LNCAP (cell line): ENCODE data around the gene IER5.

Experiments used
- TF ChIP-seq, protein P1 (sequence below): fragments of 450-650 bp; IDR thresholded peaks from 2 replicates; pipeline ENCODE4 v1.5.1; 2017; ENCODE audit warnings: mild to moderate bottlenecking

IER5 gene

DNA sequence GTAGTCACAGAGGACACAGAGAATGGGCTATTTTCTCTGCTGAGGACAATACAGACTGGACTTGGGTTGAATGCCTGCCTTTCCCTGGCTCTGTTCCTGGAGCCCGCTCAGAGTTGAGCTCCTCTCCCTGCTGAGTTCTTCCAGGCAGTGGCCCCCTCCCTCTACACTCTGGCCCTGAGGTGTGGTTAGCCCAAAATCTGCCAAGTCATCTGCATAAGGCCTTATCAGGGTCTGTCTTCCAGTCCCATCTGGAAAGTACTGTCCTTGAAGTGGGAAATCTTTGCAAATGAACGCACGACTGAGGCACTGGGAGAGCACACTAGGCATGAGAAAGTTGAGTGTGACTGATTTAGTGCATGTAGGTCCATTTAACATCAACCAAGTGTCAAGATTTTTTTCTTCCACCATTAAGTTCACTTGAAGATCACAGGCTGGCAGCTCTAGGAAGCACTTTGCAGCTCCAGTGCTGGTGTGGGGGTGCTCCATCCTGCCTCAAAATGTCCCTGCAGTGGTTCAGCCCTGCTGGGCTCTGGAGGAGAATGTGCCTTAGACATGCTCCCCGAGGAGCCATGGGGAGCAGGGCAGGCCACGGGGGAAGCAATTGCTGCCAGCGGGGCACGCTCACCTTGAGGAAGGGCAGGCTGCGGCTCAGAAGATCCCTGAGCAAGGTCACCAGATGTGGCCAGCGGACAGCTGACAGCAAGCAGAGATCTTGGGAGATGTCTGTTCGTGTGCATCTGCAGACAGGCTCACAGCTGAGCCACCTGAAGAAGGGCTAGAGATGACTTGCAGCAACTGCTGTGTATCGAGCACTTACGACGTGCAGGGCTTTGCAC, 41.5 kb downstream of the IER5 start:
- TF ChIP-seq, protein P1, sequence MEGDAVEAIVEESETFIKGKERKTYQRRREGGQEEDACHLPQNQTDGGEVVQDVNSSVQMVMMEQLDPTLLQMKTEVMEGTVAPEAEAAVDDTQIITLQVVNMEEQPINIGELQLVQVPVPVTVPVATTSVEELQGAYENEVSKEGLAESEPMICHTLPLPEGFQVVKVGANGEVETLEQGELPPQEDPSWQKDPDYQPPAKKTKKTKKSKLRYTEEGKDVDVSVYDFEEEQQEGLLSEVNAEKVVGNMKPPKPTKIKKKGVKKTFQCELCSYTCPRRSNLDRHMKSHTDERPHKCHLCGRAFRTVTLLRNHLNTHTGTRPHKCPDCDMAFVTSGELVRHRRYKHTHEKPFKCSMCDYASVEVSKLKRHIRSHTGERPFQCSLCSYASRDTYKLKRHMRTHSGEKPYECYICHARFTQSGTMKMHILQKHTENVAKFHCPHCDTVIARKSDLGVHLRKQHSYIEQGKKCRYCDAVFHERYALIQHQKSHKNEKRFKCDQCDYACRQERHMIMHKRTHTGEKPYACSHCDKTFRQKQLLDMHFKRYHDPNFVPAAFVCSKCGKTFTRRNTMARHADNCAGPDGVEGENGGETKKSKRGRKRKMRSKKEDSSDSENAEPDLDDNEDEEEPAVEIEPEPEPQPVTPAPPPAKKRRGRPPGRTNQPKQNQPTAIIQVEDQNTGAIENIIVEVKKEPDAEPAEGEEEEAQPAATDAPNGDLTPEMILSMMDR, result no peak

DNA sequence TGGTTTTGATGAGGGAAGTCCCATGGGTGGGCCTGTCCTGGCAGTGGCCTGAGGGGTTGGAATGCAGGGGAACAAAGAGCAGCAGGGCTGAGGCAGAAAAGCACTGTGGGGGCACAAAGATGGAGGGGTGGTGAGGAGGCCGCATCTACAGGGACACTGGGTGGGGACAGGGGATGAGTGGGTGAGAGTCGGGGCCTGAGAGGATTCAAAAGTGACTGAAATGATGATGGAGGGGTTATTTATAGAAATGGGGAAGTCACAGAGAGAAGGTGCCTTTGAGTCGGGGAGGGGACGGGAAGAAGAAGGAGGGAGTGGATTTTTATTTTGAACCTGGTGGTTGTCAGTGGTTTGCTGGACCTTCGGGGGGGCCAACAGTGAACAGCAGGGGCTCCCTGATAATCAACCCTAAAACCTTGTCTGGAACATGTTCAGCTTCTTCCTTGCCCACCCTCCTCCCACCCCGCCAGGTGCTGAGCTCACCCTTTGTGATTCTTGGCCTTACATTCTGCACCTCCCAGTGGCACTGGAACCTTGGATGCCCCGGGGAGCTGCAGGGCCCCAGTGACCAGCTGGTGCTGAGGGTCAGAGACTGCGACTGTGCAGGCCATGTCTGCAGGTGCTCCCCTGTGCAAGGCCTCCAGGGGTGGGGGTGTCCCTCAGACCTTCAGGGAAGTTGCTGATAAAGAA, 42.9 kb downstream of the IER5 start:
- TF ChIP-seq, protein P1, result no peak

DNA sequence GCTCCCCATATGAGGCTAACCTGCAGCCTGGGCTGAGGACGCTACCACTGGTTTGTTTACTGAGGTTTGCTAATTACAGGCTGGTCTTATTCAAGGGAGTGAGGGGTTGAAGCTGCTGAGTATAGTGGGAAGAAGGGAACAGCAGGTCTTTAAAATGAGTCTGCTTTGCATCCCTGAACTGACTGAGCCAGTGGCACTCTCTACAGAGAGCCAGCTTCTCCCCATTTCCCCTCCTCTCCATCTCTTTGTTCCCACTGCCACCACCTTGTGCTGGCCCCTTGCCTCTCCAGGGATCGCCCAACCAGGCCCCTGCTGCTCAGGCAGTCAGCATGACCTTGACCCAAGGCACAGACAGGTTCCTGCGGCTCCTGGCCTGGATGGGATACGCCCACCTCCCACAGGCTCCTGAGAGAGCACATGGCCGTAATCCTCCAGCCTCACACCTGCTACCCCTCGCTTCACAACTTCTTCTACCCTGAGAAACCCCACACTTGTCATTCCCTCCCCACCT, 45.0 kb downstream of the IER5 start:
- TF ChIP-seq, protein P1, result no peak

DNA sequence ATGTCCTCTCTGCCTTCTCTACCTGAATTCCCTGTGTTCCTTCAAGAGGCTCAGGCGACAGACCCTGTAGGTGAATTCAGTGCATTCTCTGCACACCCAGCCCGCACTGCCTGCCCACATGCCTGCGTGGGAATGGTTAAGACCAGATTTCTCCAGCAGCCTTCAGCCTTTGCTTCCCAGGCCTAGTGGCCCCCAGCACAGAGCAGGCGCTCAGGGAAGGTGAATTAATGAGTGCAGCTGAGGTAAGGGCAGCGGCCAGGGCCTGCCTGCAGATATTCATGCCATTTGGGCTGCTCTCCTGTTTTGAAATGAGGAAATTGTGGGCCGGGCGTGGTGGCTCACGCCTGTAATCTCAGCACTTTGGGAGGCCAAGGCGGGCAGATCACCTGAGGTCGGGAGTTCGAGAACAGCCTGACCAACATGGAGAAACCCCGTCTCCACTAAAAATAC, 45.5 kb downstream of the IER5 start:
- TF ChIP-seq, protein P1, result no peak

DNA sequence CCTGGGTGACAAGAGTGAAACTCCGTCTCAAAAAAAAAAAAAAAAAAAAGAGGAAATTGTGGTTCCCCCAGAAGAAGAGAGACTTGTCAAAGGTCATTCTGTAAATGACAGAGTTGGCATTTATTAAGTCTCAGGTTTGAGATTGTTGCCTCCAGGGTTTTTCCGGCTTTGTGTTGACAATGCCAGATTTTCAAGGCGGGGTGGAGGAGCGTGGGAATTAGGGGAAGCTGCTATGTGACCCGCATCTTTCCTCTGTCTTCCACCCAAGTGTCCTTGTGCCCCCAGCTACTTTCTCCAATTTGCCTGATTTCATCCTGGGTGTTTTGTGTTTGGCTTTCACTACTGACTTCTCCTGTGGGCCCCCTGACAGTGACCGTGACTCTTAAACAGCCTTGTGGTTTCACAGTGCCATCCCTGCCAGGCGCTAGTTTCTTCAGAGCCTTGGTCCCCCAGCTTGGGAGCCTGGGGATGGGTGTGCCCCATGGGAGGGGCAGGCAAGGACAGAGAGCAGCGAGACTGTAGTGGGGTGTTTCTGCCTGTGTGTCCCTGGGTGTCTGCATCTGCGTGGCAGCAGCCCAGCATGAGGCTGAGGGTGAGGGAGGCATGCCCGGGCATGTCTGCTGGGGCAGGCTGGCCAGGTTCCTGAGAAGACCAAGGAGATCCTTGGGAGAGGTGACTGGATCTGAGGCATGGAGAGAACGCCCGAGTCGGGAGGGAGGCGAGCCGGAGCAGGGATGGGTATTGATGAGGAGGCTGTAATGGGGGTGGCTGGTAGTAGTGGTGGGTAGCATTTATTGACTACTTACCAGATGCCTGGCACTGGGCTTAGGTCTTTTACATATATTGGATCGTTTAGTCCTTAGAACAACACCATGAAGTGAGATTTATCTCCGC, 46.3 kb downstream of the IER5 start:
- TF ChIP-seq, protein P1, result no peak

DNA sequence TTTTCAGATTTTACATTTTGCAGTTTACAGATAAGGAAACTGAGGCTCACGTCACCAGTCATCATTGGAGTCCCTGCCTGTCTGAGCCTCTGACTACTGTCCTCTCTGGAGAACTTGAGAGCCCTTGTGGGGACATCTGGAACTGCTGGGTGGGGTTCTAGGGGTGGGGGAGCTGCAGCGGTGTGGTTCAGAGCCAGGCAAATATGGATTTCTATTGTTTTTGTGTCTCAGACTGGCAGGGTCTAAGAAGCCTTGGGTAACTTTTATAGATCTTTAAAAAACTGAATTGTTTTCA, 46.9 kb downstream of the IER5 start:
- TF ChIP-seq, protein P1, result no peak
